T-helper 2 cell (primary cell): ENCODE results near the gene RFX4.
A peak's percentile ranks its signal among the peaks of the same experiment; 100 is the strongest.

Source experiments
- DNase-seq, 5 experiments: peaks; one replicate each; pipeline versions ENCODE4 v3.0.0 to v3.0.0-alpha.2; 2012 to 2022

Gene RFX4

GRCh38 chr12:106736051-106736957, 153.5 kb downstream of the RFX4 start:
- peak in 1 of 5 experiments; percentile 22 for DNase-seq

- DNase-seq, result no peak
Measured at GRCh38 chr12:106739318-106739717, 156.5 kb downstream of the RFX4 start.

GRCh38 chr12:106739815-106740530, 157.2 kb downstream of the RFX4 start:
- DNase-seq, result no peak

- no peak for DNase-seq
Measured at GRCh38 chr12:106740818-106741217, 158.0 kb downstream of the RFX4 start.

- no peak for DNase-seq
Measured at GRCh38 chr12:106741247-106741646, 158.4 kb downstream of the RFX4 start.

- no peak for DNase-seq
Measured at GRCh38 chr12:106743270-106743988, 160.6 kb downstream of the RFX4 start.

- no peak for DNase-seq
Measured at GRCh38 chr12:106744600-106744999, 161.8 kb downstream of the RFX4 start.

- DNase-seq, result no peak
Measured at GRCh38 chr12:106745181-106745745, 162.5 kb downstream of the RFX4 start.

- peak in 2 of 5 experiments; percentile 24 to 85 for DNase-seq
Measured at GRCh38 chr12:106747973-106748436, 165.2 kb downstream of the RFX4 start.

- peak in 1 of 5 experiments; percentile 64 for DNase-seq
Measured at GRCh38 chr12:106750524-106750923, 167.7 kb downstream of the RFX4 start.

- peak in 3 of 5 experiments; percentile 16 to 89 (median 21) for DNase-seq
Measured at GRCh38 chr12:106753526-106753925, 170.7 kb downstream of the RFX4 start.

- no peak for DNase-seq
Measured at GRCh38 chr12:106754331-106754730, 171.5 kb downstream of the RFX4 start.

- no peak for DNase-seq
Measured at GRCh38 chr12:106757623-106758348, 175.0 kb downstream of the RFX4 start.

- no peak for DNase-seq
Measured at GRCh38 chr12:106758349-106759110, 175.7 kb downstream of the RFX4 start.

GRCh38 chr12:106759526-106760183, 176.9 kb downstream of the RFX4 start:
- no peak for DNase-seq

GRCh38 chr12:106760184-106760531, 177.4 kb downstream of the RFX4 start:
- peak in 1 of 5 experiments; percentile 46 for DNase-seq

GRCh38 chr12:106764220-106764619, 181.4 kb downstream of the RFX4 start:
- DNase-seq, result no peak

- DNase-seq, result no peak
Measured at GRCh38 chr12:106764738-106765137, 181.9 kb downstream of the RFX4 start.

GRCh38 chr12:106766393-106766826, 183.6 kb downstream of the RFX4 start:
- DNase-seq, result no peak

- DNase-seq, result no peak
Measured at GRCh38 chr12:106767206-106767605, 184.4 kb downstream of the RFX4 start.
